KMS-11 (cell line): ENCODE measurements around the gene ZSWIM4.

Source experiments
- H2AFZ ChIP-seq: fragments of 200-600 bp; sonication (generic); 2 replicates; pipeline ENCODE4 v1.6.1; 2016; ENCODE audit warnings: antibody characterized with exemption, mixed run types, low read depth
- H3K27ac ChIP-seq: fragments of 200-600 bp; sonication (generic); 2 replicates; pipeline ENCODE4 v1.6.1; 2016; ENCODE audit warnings: mild to moderate bottlenecking, mixed run types
- H3K27me3 ChIP-seq: fragments of 200-600 bp; sonication (generic); 2 replicates; pipeline ENCODE4 v1.6.1; 2017; ENCODE audit warnings: mild to moderate bottlenecking, low read depth, mixed run types, moderate library complexity; ENCODE audit not compliant: insufficient read depth
- H3K36me3 ChIP-seq: fragments of 200-600 bp; sonication (generic); 2 replicates; pipeline ENCODE4 v1.6.1; 2017; ENCODE audit warnings: mild to moderate bottlenecking, mixed run types; ENCODE audit not compliant: insufficient read depth
- H3K4me1 ChIP-seq: fragments of 200-600 bp; sonication (generic); 2 replicates; pipeline ENCODE4 v1.6.1; 2016; ENCODE audit warnings: mild to moderate bottlenecking, low read depth, mixed run types; ENCODE audit not compliant: poor library complexity, severe bottlenecking
- H3K4me2 ChIP-seq: fragments of 200-600 bp; sonication (generic); 2 replicates; pipeline ENCODE4 v1.7.0; 2016; ENCODE audit warnings: mild to moderate bottlenecking, mixed run types
- H3K4me3 ChIP-seq: fragments of 200-600 bp; sonication (generic); IDR thresholded peaks from 2 replicates; pipeline ENCODE4 v1.6.1; 2017; ENCODE audit warnings: low read depth, low read length, mixed read lengths; ENCODE audit not compliant: insufficient read depth
- H3K79me2 ChIP-seq: fragments of 200-600 bp; sonication (generic); 2 replicates; pipeline ENCODE4 v1.6.1; 2016; ENCODE audit warnings: low read depth, mixed run types; ENCODE audit not compliant: insufficient read depth
- H3K9ac ChIP-seq: fragments of 200-600 bp; sonication (generic); 2 replicates; pipeline ENCODE4 v1.6.1; 2016; ENCODE audit warnings: mild to moderate bottlenecking, mixed run types
- H4K20me1 ChIP-seq: fragments of 200-600 bp; sonication (generic); 2 replicates; pipeline ENCODE4 v1.6.1; 2016; ENCODE audit warnings: mild to moderate bottlenecking, mixed run types; ENCODE audit not compliant: insufficient read depth
- TF ChIP-seq, protein P1 (sequence below): fragments of 200-600 bp; sonication (generic); conservative IDR thresholded peaks from 2 replicates; pipeline ENCODE4 v1.6.1; 2017; ENCODE audit warnings: low read depth, mild to moderate bottlenecking, antibody characterized with exemption, low read length, moderate library complexity, mixed read lengths

The ZSWIM4 gene

GRCh38 chr19:13821292-13821691, 26.0 kb downstream of the ZSWIM4 start:
- Histone ChIP-seq H3K27ac (no peak overlapping the region), H3K36me3 (no peaks in the 10 kb centered on the region), H3K79me2 (no peaks in the 10 kb centered on the region), H3K9ac (no peak overlapping the region), H2AFZ (no peak overlapping the region), H3K4me2 (no peak overlapping the region), H3K4me3 (no peak overlapping the region), H4K20me1 (no peaks in the 10 kb centered on the region), H3K4me1 (no peaks in the 10 kb centered on the region), H3K27me3 (no peaks in the 10 kb centered on the region)
- TF ChIP-seq, protein P1, sequence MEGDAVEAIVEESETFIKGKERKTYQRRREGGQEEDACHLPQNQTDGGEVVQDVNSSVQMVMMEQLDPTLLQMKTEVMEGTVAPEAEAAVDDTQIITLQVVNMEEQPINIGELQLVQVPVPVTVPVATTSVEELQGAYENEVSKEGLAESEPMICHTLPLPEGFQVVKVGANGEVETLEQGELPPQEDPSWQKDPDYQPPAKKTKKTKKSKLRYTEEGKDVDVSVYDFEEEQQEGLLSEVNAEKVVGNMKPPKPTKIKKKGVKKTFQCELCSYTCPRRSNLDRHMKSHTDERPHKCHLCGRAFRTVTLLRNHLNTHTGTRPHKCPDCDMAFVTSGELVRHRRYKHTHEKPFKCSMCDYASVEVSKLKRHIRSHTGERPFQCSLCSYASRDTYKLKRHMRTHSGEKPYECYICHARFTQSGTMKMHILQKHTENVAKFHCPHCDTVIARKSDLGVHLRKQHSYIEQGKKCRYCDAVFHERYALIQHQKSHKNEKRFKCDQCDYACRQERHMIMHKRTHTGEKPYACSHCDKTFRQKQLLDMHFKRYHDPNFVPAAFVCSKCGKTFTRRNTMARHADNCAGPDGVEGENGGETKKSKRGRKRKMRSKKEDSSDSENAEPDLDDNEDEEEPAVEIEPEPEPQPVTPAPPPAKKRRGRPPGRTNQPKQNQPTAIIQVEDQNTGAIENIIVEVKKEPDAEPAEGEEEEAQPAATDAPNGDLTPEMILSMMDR = no peak

GRCh38 chr19:13823256-13823655, 28.0 kb downstream of the ZSWIM4 start:
- H3K9ac ChIP-seq = no peak overlapping the region
- no peaks in the 10 kb centered on the region for H3K36me3 ChIP-seq
- no peak overlapping the region for H3K27ac ChIP-seq
- no peak overlapping the region for H3K4me3 ChIP-seq
- H4K20me1 ChIP-seq = no peaks in the 10 kb centered on the region
- no peaks in the 10 kb centered on the region for H3K4me1 ChIP-seq
- TF ChIP-seq, protein P1 = no peak
- no peaks in the 10 kb centered on the region for H3K79me2 ChIP-seq
- no peak overlapping the region for H3K4me2 ChIP-seq
- H3K27me3 ChIP-seq = no peaks in the 10 kb centered on the region
- H2AFZ ChIP-seq = no peak overlapping the region

- Histone ChIP-seq H3K27ac (no peak overlapping the region), H3K4me2 (no peak overlapping the region), H4K20me1 (no peaks in the 10 kb centered on the region), H3K36me3 (no peaks in the 10 kb centered on the region), H3K4me3 (no peak overlapping the region), H2AFZ (no peak overlapping the region), H3K27me3 (no peaks in the 10 kb centered on the region), H3K79me2 (no peaks in the 10 kb centered on the region), H3K9ac (no peak overlapping the region), H3K4me1 (no peaks in the 10 kb centered on the region)
- TF ChIP-seq, protein P1 = no peak
These were observed 28.7 kb downstream of the ZSWIM4 start for GRCh38 chr19:13823901-13824300.

DNA sequence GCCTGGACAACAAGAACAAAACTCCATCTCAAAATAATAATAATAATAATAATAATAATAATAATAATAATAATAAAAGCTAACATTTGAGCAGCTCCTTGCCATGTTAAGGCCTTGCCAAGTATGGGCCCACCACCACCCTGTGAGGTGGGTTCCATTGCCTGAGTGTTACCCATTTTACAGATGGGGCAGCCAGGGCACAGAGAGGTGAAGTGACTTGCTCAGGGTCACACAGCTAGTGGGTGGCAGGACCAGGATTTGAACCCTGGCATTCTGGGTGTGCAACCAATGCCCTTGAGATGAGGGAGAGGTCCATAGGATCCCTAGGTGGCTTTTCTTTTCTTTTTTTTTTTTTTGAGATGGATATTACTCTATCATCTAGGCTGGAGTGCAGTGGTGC, 29.5 kb downstream of the ZSWIM4 start:
- TF ChIP-seq, protein P1 = no peak
- Histone ChIP-seq H3K4me2 (no peak overlapping the region), H2AFZ (no peak overlapping the region), H3K27me3 (no peaks in the 10 kb centered on the region), H3K36me3 (no peaks in the 10 kb centered on the region), H3K27ac (no peak overlapping the region), H3K9ac (no peak overlapping the region), H3K79me2 (no peaks in the 10 kb centered on the region), H3K4me3 (no peak overlapping the region), H3K4me1 (no peaks in the 10 kb centered on the region), H4K20me1 (no peaks in the 10 kb centered on the region)
